Fibroblast of pulmonary artery (primary cell): Measurements from ENCODE around the gene SPEG.

Experiments used
- DNase-seq: peaks from one replicate; pipeline ENCODE4 v3.0.0-alpha.2; 2010; ENCODE audit warnings: low read depth
- H3K4me3 ChIP-seq: replicated peaks from 2 replicates; pipeline ENCODE4 v1.5.1; 2011; ENCODE audit warnings: low read depth, mild to moderate bottlenecking, control low read depth, low read length, moderate library complexity
- TF ChIP-seq, protein P1 (sequence below): IDR thresholded peaks from 2 replicates; pipeline ENCODE4 v1.5.1; 2011; ENCODE audit warnings: mild to moderate bottlenecking, control low read depth, low read length, inconsistent platforms; ENCODE audit errors: missing control alignments

SPEG gene

DNA sequence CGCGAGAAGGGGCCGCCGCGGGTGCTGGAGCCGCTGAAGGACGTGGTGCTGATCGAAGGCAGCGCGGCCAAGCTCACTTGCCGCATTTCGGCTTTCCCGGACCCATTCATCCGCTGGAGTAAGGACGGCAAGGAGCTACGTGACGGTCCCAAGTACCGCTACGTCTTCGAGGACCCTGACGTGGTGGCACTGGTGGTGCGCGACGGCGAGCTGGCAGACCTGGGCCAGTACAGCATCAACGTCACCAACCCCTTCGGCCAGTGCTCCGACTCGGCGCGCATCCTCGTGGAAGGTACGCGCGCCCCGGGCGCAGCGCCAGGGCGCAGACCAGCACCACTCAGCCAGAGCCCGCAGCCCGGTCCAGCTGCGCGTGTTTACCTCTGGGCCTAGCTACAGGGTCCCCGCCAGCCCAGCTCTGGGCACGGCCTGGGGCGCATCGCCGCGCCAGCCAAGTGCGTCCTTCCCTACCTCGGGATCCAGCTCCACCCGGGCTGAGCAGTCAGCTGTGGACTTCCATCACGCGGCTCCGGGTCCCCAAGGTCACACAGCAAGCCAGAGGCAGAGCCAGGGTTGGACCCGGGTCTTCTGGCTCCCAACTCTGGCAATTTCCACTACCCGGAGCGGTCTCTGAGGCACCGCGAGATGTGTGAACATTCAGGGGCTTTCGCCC is 62.3 kb downstream of the SPEG start:
- peak overlapping the region; percentile 90 for H3K4me3 ChIP-seq
- TF ChIP-seq, protein P1, sequence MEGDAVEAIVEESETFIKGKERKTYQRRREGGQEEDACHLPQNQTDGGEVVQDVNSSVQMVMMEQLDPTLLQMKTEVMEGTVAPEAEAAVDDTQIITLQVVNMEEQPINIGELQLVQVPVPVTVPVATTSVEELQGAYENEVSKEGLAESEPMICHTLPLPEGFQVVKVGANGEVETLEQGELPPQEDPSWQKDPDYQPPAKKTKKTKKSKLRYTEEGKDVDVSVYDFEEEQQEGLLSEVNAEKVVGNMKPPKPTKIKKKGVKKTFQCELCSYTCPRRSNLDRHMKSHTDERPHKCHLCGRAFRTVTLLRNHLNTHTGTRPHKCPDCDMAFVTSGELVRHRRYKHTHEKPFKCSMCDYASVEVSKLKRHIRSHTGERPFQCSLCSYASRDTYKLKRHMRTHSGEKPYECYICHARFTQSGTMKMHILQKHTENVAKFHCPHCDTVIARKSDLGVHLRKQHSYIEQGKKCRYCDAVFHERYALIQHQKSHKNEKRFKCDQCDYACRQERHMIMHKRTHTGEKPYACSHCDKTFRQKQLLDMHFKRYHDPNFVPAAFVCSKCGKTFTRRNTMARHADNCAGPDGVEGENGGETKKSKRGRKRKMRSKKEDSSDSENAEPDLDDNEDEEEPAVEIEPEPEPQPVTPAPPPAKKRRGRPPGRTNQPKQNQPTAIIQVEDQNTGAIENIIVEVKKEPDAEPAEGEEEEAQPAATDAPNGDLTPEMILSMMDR = no peak
- DNase-seq = no peak

DNA sequence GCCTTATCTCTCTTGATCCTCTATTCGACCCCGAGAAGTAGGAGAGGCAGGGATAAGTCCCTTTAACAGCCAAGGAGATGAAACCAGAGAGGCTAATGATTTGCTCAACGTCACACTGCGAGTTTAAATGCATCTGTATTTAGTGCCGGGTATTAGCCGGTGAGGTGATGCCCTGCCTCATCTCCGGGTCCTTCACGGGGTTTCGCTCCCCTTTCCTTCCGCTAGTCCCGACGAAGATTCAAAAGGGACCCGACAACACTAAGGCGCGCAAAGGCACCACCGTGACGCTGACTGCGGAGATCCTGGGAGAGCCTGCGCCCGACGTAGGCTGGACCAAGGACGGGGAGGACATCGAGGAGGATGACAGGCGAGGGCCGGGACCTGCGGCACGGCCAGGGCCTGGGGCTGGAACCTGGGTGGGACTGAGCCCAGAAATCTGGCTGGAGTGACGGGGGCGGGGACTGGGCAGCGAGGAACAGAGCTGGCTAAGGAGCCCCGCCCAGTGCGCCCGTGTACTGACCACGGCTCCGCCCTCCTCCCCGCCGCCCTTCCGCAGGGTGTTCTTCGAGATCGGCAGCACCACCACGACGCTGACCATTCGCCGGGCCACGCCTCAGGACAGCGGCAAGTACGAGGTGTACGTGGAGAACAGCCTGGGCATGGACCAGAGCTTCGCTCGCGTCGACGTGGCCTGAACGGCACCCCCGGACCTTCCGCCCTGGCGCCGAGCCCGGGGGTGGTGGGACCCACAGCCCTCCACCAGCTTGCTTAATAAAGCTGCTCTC is 63.0 kb downstream of the SPEG start:
- TF ChIP-seq, protein P1 = no peak
- peak overlapping the region; percentile 90 for H3K4me3 ChIP-seq
- peak; percentile 82 for DNase-seq

DNA sequence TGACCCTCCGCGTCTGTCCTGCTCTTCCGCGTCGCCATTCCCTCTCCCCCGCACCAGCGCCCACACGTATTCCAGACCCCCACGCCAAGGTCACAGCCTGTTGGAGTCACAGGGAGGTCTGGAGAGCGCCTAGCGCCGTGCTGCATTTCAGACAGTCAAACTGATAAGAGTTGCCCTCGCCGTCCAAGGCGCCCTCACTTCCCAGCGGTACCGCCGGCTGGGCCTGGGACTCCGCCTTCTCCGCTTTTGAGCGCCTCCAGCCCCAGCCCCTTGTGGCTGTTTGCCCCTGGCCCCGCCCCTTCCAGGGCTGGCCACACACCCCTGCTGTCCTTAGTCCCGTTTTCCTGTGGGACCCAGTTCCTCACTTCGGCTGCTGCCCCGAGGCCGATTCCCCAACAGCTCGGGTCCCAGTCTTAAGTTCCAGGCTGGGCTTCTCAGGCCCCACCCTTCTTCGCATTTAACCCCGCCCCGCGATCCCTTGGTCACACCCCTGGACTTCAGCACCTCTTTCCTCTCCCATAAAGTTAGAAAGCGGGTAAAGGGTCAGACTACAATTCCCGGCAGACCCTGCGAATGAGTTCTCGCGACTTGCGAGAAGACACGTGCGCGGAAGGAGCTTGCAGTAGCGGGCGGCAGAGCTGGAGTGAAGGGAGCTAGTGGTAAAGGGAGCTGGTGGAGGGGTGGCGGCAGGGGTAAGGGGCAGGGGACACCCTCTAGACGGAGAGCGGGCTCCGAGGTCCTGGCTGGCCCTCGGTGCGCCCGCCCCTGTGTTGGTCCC is 63.8 kb downstream of the SPEG start, which contains the start of gene GMPPA:
Gene GMPPA, plus strand, starts transcription at position 612 of the 778 bp plus-strand sequence. CDS start 1,085 bp downstream, outside the sequence.
- TF ChIP-seq, protein P1 = no peak
- H3K4me3 ChIP-seq = peak within 1 kb of the TSS; percentile 90
- peak; percentile 99 for DNase-seq

DNA sequence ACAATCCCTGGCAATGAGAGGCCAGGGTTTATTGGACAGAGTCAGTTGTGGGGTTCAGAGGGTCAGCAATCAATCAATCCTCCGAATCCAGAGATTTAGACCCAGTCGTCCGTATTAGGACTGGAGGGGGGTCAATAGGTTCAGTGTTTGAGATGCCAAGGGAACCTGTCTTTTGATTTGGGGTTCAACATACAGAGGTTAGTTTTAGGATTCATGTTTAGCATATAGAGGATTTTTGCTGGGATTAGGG is 64.3 kb downstream of the SPEG start:
- peak overlapping the region; percentile 90 for H3K4me3 ChIP-seq
- no peak for DNase-seq
- TF ChIP-seq, protein P1 = no peak

DNA sequence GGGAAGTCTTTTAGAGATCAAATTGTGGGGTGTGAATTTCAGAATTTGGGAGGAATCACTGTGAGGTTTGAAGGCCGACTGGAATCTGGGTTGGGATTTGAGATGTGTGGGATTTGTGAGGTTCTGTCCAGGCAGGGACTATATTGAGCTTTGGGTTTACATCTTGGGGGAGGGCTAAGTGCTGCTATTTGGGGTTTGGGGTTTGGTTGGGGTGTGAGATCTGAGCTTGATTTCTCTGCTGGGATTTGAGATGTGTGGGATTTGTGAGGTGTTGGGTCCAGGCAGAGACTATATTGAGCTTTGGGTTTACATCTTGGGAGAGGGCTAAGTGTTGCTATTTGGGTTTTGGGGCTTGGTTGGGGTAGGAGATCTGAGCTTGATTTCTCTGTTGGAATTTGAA is 64.9 kb downstream of the SPEG start:
- TF ChIP-seq, protein P1 = no peak
- no peak for DNase-seq
- H3K4me3 ChIP-seq = peak overlapping the region; percentile 90

DNA sequence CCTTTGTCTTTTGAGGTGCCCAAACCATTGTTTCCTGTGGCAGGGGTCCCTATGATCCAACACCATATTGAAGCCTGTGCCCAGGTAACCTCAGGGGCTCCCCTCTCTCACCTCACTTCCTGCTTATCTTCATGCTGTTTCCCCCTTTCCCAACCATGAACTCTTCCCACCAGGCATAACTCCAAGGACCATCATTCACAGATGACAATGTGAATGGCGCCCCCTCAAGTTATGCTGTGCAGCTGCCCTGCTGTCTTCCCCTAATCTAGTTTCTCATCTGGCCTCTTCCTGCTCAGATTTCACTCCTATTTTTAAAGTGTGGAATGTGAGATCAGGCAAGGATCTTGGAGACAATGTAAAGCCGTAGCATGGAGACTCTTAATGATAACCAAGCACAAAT is 65.5 kb downstream of the SPEG start:
- TF ChIP-seq, protein P1 = peak; percentile 22
- H3K4me3 ChIP-seq = no peak overlapping the region
- no peak for DNase-seq
